Urinary bladder (tissue), 4 donors: ENCODE data around the gene EPHB1. TPM values are rescaled to one million over a fixed set of nuclear protein-coding genes. Genes with fewer than 3 reads are reported as not detected.
"Not testable (repeated sequence)": the region's sequence is repeated elsewhere in the genome, so short reads cannot be mapped to it uniquely, and the experiment has no call there.

Experiments
- DNase-seq: peaks from one replicate; pipeline ENCODE4 v3.0.0-alpha.2; 2015; ENCODE audit errors: extremely low spot score
- H3K27ac ChIP-seq: one replicate; pipeline ENCODE4 v1.5.1; 2013; ENCODE audit warnings: low read depth, mild to moderate bottlenecking, moderate library complexity
- H3K36me3 ChIP-seq: one replicate; pipeline ENCODE4 v1.6.1; 2013; ENCODE audit warnings: mild to moderate bottlenecking, moderate library complexity; ENCODE audit not compliant: insufficient read depth
- H3K4me1 ChIP-seq: one replicate; pipeline ENCODE4 v1.6.1; 2013; ENCODE audit warnings: mild to moderate bottlenecking, moderate library complexity; ENCODE audit not compliant: insufficient read depth
- H3K4me3 ChIP-seq: one replicate; pipeline ENCODE4 v1.5.1; 2013; ENCODE audit warnings: low read depth, low read length
- WGBS: extraction: QIAGEN DNeasy Blood & Tissue Kit; methylation state at CpG from one replicate; pipeline ENCODE4 v1.1.7; 2013; 5-methylcytosine and 5-hydroxymethylcytosine counted together
- polyA plus RNA-seq: library from polyadenylated mRNA; stranded (reverse); fragments of 200-250 nt; gene quantifications from one replicate; pipeline ENCODE4 v1.2.3, GENCODE V29; 2013
- total RNA-seq: library from RNA; depleted of rRNA; stranded (reverse); fragments of >200 nt; gene quantifications from one replicate; pipeline ENCODE4 v1.2.3, GENCODE V29; 2014
- donor health status: healthy with polysubstance abuse.
- donor health status: healthy.

Gene EPHB1
- total and polyA plus RNA-seq, 2 donors: 0.67 to 1.6 TPM

DNA sequence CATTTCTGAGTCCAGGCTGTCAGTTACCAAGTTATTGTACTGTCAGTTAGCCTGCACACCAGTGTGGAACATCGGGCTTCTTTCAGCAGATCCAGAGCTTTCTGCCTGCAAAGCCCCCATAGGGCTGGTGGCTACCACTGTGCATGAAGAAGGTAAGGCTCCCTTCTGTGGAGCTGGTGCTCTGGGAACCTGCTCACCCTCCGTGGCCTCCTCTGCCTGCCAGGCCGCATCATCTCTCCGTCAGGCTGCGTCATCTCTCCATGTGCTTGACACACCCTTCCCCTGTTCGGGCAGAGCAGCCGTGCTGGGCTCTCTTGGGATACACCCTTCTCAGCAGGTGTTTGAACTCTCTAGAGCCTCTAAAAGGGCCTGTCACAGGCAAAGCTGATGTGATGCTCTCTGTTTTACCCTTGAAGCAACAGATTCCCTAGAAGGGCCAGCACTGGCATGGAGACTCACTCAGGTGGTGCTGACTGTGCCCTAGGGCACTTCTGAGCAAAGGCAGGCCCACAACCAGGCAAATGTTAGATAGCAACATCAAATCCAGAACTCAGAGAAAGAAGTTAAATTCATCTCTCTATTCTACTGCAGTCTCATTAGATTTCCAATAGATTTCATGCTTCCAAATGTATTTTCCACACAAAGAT is 261.1 kb downstream of the EPHB1 start:
- no peak overlapping the region for H3K4me3 ChIP-seq
- no peak for DNase-seq
- WGBS: 72% methylated on average over 7 of the region's 7 CpGs
- no peaks in the 10 kb centered on the region for H3K4me1 ChIP-seq
- no peak overlapping the region for H3K27ac ChIP-seq
- H3K36me3 ChIP-seq: no peaks in the 10 kb centered on the region

DNA sequence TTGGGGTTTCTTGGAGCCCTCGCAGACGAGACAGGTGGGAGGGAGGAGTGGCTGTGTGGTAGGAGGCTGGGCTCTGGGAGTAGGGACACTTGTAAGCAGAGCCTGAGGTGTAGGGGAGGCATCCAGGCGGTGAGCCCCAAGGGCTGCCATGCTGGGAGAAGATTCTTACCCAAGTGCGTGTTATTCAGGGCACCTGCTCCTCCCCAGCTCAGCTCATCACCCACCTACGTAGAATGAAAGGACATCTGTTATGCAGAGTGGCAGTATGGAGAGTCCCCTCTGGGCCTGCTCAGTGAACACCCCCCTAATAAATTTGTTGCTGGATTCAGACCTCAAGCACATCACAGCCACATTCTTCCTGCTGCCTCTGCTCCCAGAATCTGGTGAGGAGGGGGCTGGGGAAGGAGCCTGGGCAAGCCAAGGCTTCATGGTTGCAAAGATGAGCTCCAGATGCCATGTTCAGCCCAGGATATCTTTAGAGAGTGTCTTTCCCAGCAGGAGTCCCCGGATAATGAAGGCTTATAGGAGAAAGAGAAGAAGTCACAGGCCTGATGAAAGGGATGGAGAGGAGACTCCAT is 261.8 kb downstream of the EPHB1 start:
- Histone ChIP-seq H3K4me3 (no peak overlapping the region), H3K4me1 (no peaks in the 10 kb centered on the region), H3K36me3 (no peaks in the 10 kb centered on the region), H3K27ac (no peak overlapping the region)
- WGBS: 79% methylated on average over 6 of the region's 6 CpGs
- no peak for DNase-seq

DNA sequence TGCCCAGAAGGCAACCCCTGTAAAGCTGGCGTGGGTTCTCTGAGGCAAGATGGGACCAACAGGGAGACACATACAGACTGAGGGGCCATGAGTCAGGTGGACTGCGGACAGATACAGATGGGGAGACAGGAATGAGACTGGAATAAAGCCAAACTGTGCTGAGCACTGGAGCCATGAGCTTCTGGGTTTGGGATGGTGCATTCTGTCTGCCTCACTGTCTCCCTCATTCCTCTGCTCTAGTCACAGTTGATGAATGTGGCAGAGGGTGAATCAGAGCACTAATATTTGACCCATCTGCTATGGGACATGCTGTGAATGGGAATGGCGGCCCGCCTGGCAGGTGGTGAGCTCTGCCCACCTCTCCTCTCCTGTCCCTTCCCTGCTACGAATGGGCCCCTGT is 262.9 kb downstream of the EPHB1 start:
- no peaks in the 10 kb centered on the region for H3K4me1 ChIP-seq
- H3K36me3 ChIP-seq: no peaks in the 10 kb centered on the region
- no peak overlapping the region for H3K4me3 ChIP-seq
- WGBS: 87% methylated on average over 5 of the region's 5 CpGs
- no peak overlapping the region for H3K27ac ChIP-seq
- no peak for DNase-seq

DNA sequence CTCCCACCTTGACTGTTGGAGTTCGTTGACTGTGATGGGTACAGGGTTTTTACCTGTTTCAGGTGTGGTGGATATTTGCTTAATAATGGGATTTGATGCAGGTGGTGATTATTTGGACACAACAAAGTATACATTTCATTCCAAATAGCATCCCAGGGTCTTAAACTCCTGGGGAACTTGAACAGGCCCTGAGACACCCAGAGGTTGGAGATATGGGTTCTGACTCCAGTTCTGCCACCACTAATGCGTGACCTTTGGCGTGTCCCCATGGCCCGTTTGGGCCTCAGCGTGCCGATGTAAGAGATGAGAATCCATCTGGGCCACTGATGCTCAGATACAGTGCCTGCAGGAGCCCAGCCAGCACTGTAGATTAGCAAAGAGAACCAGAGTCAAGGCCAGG is 264.5 kb downstream of the EPHB1 start:
- H3K4me1 ChIP-seq: no peaks in the 10 kb centered on the region
- no peak overlapping the region for H3K27ac ChIP-seq
- WGBS: 84% methylated on average over 6 of the region's 6 CpGs
- no peak for DNase-seq
- no peak overlapping the region for H3K4me3 ChIP-seq
- no peaks in the 10 kb centered on the region for H3K36me3 ChIP-seq

DNA sequence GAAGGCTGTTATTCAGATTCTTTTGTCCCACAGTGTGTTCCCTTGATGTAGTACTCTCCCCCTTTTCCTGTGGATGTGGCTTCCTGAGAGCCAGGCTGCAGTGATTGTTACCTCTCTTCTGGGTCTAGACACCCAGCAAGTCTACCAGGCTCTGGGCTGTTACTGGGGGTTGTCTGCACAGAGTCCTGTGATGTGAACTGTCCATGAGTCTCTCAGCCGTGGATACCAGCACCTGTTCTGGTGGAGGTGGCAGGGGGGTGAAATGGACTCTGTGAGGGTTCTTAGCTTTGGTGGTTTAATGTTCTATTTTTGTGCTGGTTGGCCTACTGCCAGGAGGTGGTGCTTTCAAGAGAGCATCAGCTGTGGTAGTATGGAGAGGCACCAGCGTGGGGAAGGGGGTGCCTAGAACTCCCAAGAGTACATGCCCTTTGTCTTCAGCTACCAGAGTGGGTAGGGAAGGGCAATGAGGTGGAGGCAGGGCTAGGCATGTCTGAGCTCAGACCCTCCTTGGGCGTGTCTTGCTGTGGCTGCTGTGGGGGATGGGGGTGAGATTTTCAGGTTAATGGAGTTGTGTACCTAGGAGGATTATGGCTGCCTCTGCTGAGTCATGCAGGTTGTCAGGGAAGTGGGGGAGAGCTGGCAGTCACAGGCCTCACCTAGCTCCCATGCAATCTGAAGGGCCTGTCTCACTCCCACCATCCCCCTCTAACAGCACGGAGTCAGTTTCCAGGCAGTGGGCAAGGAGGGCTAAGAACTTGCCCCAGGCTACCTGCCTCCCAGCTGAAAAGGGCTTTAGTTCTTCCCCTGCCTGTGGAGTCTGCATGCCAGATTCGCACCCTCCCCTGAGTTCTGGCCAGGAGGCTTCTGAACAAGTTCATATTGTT is 272.0 kb downstream of the EPHB1 start:
- H3K4me3 ChIP-seq, DNase-seq, H3K36me3 ChIP-seq, H3K27ac ChIP-seq, H3K4me1 ChIP-seq: not testable (repeated sequence)
- WGBS: 62% methylated on average over 5 of the region's 5 CpGs

DNA sequence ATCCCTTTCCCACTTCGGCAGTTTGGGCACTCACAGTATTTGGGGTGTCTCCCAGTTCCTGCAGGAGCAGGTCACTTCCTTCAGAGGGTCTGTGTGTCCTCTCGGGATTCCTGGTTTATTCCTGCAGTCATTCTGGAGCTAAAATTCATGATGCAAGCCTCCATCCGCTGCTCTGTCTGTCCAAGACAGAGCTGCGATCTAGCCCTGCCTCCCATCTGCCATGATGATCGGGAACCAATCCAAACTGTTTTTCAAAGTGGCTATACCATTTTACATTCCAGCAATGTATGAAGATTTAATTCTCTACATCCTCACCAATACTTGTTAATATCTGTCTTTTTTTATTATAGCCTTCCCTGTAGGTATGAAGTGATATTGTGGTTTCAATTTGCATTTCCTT is 273.0 kb downstream of the EPHB1 start:
- Histone ChIP-seq H3K4me3 (no peak overlapping the region), H3K27ac (no peak overlapping the region), H3K36me3 (no peaks in the 10 kb centered on the region), H3K4me1 (no peaks in the 10 kb centered on the region)
- WGBS: 87% methylated on average over 5 of the region's 5 CpGs
- DNase-seq: no peak

DNA sequence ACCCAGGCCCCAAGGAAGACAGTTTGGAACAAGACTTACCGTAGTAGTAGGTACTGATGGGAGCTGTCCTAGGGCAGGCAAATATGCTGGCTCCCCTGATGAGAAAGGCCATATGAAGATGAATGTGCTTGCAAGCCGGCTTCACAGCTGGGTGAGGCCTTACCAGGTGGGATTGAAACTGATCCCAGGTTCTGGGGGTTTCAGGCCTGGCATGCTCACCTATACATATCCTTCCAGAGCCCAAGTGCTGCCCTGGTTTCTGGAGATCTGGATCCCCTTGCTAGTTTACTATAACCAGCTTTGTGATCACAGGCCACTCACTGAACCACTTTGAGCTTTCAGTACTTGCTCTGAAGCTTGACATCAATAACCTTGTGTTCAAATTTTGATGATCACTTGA is 274.3 kb downstream of the EPHB1 start:
- H3K36me3 ChIP-seq: no peaks in the 10 kb centered on the region
- H3K27ac ChIP-seq: no peak overlapping the region
- H3K4me3 ChIP-seq: no peak overlapping the region
- 86% methylated on average over 2 of the region's 2 CpGs for WGBS
- DNase-seq: no peak
- H3K4me1 ChIP-seq: no peaks in the 10 kb centered on the region

DNA sequence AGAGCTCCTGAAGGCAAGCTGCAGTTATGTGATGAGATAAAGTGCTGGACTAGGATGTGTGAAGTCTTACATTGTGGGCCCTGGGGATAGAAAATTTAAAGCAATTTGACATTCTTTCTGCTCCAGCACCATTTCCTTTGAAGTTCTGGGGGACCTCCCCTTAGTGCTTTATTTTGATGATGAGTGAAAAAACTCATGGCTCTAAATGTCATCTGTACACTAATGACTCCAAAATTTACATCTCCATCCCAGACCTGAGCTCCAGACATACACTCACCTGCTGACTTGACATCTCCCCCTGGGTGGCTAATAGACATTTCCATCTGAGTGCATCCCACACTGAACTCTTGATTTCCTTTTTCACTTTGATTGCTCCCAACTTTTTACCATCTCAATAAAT is 276.4 kb downstream of the EPHB1 start:
- Histone ChIP-seq H3K4me1 (no peaks in the 10 kb centered on the region), H3K36me3 (no peaks in the 10 kb centered on the region), H3K4me3 (no peak overlapping the region), H3K27ac (no peak overlapping the region)
- no peak for DNase-seq

DNA sequence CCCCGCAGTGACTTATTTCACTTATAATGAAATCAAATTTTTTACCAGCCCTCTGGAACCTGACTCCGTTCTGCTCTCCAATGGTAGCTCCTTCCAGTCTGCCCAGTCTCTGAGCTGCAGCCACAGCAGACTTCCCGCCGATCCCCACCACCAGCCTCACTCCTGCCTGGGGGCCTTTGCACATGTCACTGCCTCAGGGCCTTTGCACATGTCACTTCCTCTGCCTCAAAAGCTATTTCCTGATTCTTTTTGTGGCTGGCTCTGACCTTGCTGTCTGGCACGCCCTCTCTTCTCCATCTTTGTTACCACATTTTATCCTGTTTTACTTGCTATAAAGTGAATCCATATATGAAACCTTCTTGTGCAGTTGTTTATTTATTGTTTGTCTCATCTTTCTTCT is 277.4 kb downstream of the EPHB1 start:
- Histone ChIP-seq H3K36me3 (no peaks in the 10 kb centered on the region), H3K27ac (no peak overlapping the region), H3K4me3 (no peak overlapping the region), H3K4me1 (no peaks in the 10 kb centered on the region)
- no peak for DNase-seq
- 89% methylated on average over 5 of the region's 5 CpGs for WGBS

DNA sequence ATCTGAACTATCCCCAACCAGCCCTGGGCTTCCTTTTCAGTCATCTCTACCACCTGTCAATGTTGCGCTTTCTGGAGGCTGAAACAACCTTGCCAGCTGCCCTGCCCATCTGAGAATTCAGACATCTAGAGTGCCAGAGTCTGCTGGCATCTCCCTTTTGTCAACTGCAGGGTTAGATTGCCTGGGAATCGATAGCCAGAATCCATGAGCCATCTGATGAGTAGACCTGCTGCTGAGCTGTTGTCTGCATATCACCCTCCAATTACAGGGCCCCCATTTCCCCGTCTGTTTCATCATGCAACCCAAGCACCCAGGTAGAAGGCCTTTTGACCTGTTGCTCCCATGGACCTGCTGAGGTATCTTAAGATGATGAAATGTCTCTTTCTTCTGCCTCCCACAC is 280.1 kb downstream of the EPHB1 start:
- 87% methylated on average over 3 of the region's 3 CpGs for WGBS
- DNase-seq: no peak

DNA sequence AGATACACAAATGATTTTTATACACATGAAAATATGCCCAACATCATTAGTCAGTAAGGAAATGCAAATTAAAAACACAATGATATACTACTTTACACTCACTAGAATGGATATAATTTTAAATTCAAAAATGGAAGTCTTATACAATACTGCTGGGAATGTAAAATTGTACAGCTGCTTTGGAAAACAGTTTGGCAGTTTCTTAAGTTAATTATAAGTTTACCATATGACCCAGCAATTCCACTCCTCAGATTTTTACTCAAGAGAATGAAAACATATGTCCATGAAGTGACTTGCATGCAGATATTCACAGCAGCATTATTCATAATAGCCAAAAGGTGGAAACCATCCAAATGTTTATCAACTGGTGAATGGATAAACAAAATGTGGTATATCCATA is 281.3 kb downstream of the EPHB1 start:
- Histone ChIP-seq H3K4me1 (no peaks in the 10 kb centered on the region), H3K4me3 (no peak overlapping the region), H3K36me3 (no peaks in the 10 kb centered on the region), H3K27ac (no peak overlapping the region)
- DNase-seq: no peak

More for the DNA sequence above, 280.1 kb downstream of the EPHB1 start:
- H3K27ac ChIP-seq: no peak overlapping the region
- no peaks in the 10 kb centered on the region for H3K36me3 ChIP-seq
- no peak overlapping the region for H3K4me3 ChIP-seq
- no peaks in the 10 kb centered on the region for H3K4me1 ChIP-seq

DNA sequence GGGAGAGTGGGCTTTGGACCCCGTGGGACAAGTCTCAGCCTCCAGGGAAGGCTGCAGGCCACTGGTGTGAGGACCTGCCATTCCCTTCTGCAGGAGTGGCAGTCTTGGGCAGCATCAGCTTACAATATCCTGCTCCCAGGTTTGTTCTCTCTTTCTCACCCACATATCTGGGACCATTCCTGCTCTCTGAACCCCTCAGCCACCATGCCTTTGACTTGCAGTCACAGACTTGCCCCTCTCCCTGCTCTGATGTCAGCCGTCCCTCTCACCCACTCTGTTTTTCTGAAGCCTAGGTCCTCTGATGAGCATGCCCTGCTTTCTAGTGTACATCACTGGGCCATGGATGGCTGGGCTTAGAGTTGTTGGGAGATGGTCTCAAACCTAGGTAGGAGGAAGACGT is 282.1 kb downstream of the EPHB1 start:
- WGBS: 50% methylated on average over 3 of the region's 3 CpGs
- H3K36me3 ChIP-seq: no peaks in the 10 kb centered on the region

DNA sequence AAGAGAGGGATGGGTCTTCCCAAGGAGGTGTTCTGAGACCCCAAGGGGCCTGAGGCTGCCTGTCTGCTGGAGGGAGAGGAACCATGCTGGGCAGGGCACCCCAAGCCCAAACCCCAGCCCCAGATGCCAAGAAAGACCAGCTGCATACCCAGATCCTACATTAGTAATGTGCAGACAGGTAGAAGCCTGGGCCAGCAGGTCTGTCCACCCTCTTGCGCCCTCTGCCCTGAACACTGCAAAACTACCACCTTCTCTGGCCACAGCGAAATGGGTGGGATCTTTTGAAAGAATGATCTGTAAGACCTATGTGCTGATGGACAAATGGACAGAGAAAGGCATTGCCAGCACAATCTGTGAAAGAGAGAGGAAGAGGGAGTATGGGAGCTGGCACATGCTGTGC is 283.2 kb downstream of the EPHB1 start:
- DNase-seq: no peak
- Histone ChIP-seq H3K4me1 (no peaks in the 10 kb centered on the region), H3K36me3 (no peaks in the 10 kb centered on the region), H3K4me3 (no peak overlapping the region), H3K27ac (no peak overlapping the region)
- WGBS: 75% methylated on average over 2 of the region's 2 CpGs

More for the DNA sequence above, 282.1 kb downstream of the EPHB1 start:
- DNase-seq: no peak
- no peaks in the 10 kb centered on the region for H3K4me1 ChIP-seq
- H3K4me3 ChIP-seq: no peak overlapping the region
- H3K27ac ChIP-seq: no peak overlapping the region

DNA sequence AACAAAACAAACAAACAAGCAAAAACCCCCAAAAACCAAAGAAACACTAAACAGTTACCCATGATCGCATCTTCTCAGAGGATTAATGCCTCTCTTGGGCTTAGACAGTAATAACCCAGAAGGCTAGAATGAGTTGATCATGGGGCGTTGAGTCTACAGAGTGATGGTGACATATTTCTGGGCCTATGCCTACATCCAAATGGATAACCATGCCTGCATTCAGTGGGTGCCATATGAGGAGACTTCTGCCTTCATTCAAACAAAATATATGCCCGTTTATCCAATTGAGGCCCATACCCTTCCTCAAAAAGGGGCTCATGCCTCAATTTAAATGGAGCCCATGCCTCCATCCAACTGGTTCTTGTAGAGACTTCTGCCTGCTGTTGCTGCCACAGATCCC is 284.0 kb downstream of the EPHB1 start:
- DNase-seq: no peak
- 80% methylated on average over 3 of the region's 3 CpGs for WGBS
- H3K27ac ChIP-seq: no peak overlapping the region
- no peak overlapping the region for H3K4me3 ChIP-seq
- H3K4me1 ChIP-seq: no peaks in the 10 kb centered on the region
- no peaks in the 10 kb centered on the region for H3K36me3 ChIP-seq
